Measurements from ENCODE around the gene FRMD4B. TPM values are rescaled to one million over a fixed set of nuclear protein-coding genes. Genes with fewer than 3 reads are reported as not detected.
A peak's percentile ranks its signal among the peaks of the same experiment; 100 is the strongest.

The FRMD4B gene
- total RNA-seq, 2 donors from 2014 or later = 57.5 to 86.1 TPM

- Histone ChIP-seq H3K4me1 (ENCODE audit: control insufficient read depth in 1 of 2, low read depth in 2 of 2) (peaks cover 36 to 55% of the 10 kb centered on the region in 2 donors), H3K27ac (peak overlapping the region; percentile 58 to 84), H3K27me3 (replicated peaks; ENCODE audit: insufficient read depth) (no peaks in the 10 kb centered on the region), H3K36me3 (no peaks in the 10 kb centered on the region), H3K4me3 (no peak overlapping the region), H3K9me3 (no peaks in the 10 kb centered on the region)
- TF ChIP-seq, protein P1, sequence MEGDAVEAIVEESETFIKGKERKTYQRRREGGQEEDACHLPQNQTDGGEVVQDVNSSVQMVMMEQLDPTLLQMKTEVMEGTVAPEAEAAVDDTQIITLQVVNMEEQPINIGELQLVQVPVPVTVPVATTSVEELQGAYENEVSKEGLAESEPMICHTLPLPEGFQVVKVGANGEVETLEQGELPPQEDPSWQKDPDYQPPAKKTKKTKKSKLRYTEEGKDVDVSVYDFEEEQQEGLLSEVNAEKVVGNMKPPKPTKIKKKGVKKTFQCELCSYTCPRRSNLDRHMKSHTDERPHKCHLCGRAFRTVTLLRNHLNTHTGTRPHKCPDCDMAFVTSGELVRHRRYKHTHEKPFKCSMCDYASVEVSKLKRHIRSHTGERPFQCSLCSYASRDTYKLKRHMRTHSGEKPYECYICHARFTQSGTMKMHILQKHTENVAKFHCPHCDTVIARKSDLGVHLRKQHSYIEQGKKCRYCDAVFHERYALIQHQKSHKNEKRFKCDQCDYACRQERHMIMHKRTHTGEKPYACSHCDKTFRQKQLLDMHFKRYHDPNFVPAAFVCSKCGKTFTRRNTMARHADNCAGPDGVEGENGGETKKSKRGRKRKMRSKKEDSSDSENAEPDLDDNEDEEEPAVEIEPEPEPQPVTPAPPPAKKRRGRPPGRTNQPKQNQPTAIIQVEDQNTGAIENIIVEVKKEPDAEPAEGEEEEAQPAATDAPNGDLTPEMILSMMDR (IDR thresholded peaks at IDR 0.05) = no peak
- no peak for DNase-seq (ENCODE audit: low spot score)
- ATAC-seq (ENCODE audit: insufficient number of reproducible peaks, low FRiP score, low read depth) = no peak
Measured at GRCh38 chr3:69367586-69367985, 18.3 kb downstream of the FRMD4B start.

GRCh38 chr3:69364354-69364753 lies 21.5 kb downstream of the FRMD4B start:
- Histone ChIP-seq H3K4me1 (ENCODE audit: control insufficient read depth in 1 of 2, low read depth in 2 of 2) (peaks cover 34 to 40% of the 10 kb centered on the region in 2 donors), H3K9me3 (no peaks in the 10 kb centered on the region), H3K27me3 (replicated peaks; ENCODE audit: insufficient read depth) (no peaks in the 10 kb centered on the region), H3K36me3 (no peaks in the 10 kb centered on the region), H3K27ac (peak overlapping the region; percentile 28 to 43), H3K4me3 (no peak overlapping the region)
- no peak for ATAC-seq (ENCODE audit: insufficient number of reproducible peaks, low FRiP score, low read depth)
- DNase-seq (ENCODE audit: low spot score) = no peak
- TF ChIP-seq, protein P1 (IDR thresholded peaks at IDR 0.05) = no peak

GRCh38 chr3:69360690-69361089 lies 25.2 kb downstream of the FRMD4B start:
- ATAC-seq (ENCODE audit: insufficient number of reproducible peaks, low FRiP score, low read depth) (no peak), DNase-seq (ENCODE audit: low spot score) (no peak)
- Histone ChIP-seq H3K9me3 (peaks cover 3% of the 10 kb centered on the region), H3K4me3 (no peak overlapping the region), H3K4me1 (ENCODE audit: control insufficient read depth in 1 of 2, low read depth in 2 of 2) (peaks cover 45 to 47% of the 10 kb centered on the region in 2 donors), H3K27ac (peak overlapping the region in 1 of 2 donors; percentile 80), H3K36me3 (no peaks in the 10 kb centered on the region), H3K27me3 (replicated peaks; ENCODE audit: insufficient read depth) (no peaks in the 10 kb centered on the region)
- TF ChIP-seq, protein P1 (IDR thresholded peaks at IDR 0.05) = no peak

GRCh38 chr3:69359916-69360315 lies 26.0 kb downstream of the FRMD4B start:
- no peak for DNase-seq (ENCODE audit: low spot score)
- ATAC-seq (ENCODE audit: insufficient number of reproducible peaks, low FRiP score, low read depth) = no peak
- Histone ChIP-seq H3K27ac (peak overlapping the region; percentile 45 to 80), H3K4me1 (ENCODE audit: control insufficient read depth in 1 of 2, low read depth in 2 of 2) (peaks cover 41 to 47% of the 10 kb centered on the region in 2 donors), H3K36me3 (no peaks in the 10 kb centered on the region), H3K4me3 (peak overlapping the region; percentile 9), H3K9me3 (peaks cover 3% of the 10 kb centered on the region), H3K27me3 (replicated peaks; ENCODE audit: insufficient read depth) (no peaks in the 10 kb centered on the region)
- TF ChIP-seq, protein P1 (IDR thresholded peaks at IDR 0.05) = no peak

DNA sequence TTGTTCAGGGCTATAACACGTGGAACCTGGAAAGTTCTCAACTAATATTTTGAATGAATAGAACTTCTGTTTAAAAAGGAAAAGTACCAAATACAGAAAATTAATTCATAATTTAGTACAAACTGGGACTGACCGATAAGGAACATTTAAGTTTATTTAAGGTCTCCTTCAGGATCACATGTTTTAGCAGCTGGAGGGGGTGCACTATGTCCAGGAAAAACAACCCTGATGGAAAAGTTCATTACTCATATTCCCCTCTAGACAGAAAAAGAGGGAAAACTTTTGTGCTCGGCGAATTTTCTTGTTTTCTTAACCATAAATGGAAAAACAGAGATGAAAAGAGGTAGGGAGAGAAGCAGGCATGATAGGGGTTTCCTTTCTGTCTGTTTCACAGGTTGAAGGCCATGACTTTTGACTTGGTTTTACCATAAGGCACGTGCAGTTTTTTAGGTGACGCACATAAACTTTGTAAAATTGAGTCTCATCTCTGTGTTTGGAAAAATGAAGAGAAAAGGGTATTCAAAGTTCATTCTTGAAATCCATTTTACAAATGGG lies 26.5 kb downstream of the FRMD4B start:
- Histone ChIP-seq H3K27me3 (replicated peaks; ENCODE audit: insufficient read depth) (no peaks in the 10 kb centered on the region), H3K27ac (peak overlapping the region; percentile 47 to 80), H3K4me1 (ENCODE audit: control insufficient read depth in 1 of 2, low read depth in 2 of 2) (peaks cover 44 to 48% of the 10 kb centered on the region in 2 donors), H3K4me3 (peak overlapping the region; percentile 9), H3K9me3 (peaks cover 3% of the 10 kb centered on the region), H3K36me3 (no peaks in the 10 kb centered on the region)
- DNase-seq (ENCODE audit: low spot score) (no peak), ATAC-seq (ENCODE audit: insufficient number of reproducible peaks, low FRiP score, low read depth) (peak; percentile 90)
- TF ChIP-seq, protein P1 (IDR thresholded peaks at IDR 0.05) = no peak
